GM19468 (cell line): ENCODE data around the gene HSD17B2.
"Not testable (repeated sequence)": the region's sequence is repeated elsewhere in the genome, so short reads cannot be mapped to it uniquely, and the experiment has no call there.

ENCODE experiments used
- ATAC-seq: cut with Tn5 transposase; IDR thresholded peaks from one replicate; pipeline ENCODE4 v1.9.1; 2021; ENCODE audit warnings: mild to moderate bottlenecking, moderate library complexity, moderate number of reproducible peaks; ENCODE audit not compliant: unreplicated experiment; ENCODE audit errors: extremely low read depth

The HSD17B2 gene

GRCh38 chr16:82072313-82072712, 37.3 kb downstream of the HSD17B2 start:
- ATAC-seq = no peak

- no peak for ATAC-seq
Observed at GRCh38 chr16:82074019-82074558, 39.0 kb downstream of the HSD17B2 start.

- ATAC-seq = no peak
Observed at GRCh38 chr16:82078125-82078524, 43.1 kb downstream of the HSD17B2 start.

- ATAC-seq = no peak
Observed at GRCh38 chr16:82079892-82080291, 44.8 kb downstream of the HSD17B2 start.

- no peak for ATAC-seq
Observed at GRCh38 chr16:82081264-82081663, 46.2 kb downstream of the HSD17B2 start.

GRCh38 chr16:82082097-82082496, 47.0 kb downstream of the HSD17B2 start:
- no peak for ATAC-seq

GRCh38 chr16:82082543-82083244, 47.6 kb downstream of the HSD17B2 start:
- ATAC-seq = no peak

- no peak for ATAC-seq
Observed at GRCh38 chr16:82083710-82084353, 48.8 kb downstream of the HSD17B2 start.

- no peak for ATAC-seq
Observed at GRCh38 chr16:82085011-82085779, 50.1 kb downstream of the HSD17B2 start.

GRCh38 chr16:82088483-82088882, 53.4 kb downstream of the HSD17B2 start:
- ATAC-seq = no peak

- ATAC-seq = no peak
Observed at GRCh38 chr16:82091241-82091640, 56.2 kb downstream of the HSD17B2 start.

- no peak for ATAC-seq
Observed at GRCh38 chr16:82092711-82093110, 57.7 kb downstream of the HSD17B2 start.

- no peak for ATAC-seq
Observed at GRCh38 chr16:82093666-82094300, 58.7 kb downstream of the HSD17B2 start.

GRCh38 chr16:82094942-82095540, 60.0 kb downstream of the HSD17B2 start:
- ATAC-seq = no peak

GRCh38 chr16:82096641-82097040, 61.6 kb downstream of the HSD17B2 start:
- ATAC-seq = no peak

GRCh38 chr16:82105107-82105506, 70.1 kb downstream of the HSD17B2 start:
- no peak for ATAC-seq

GRCh38 chr16:82108100-82108499, 73.0 kb downstream of the HSD17B2 start:
- ATAC-seq = no peak

GRCh38 chr16:82108774-82109173, 73.7 kb downstream of the HSD17B2 start:
- ATAC-seq = no peak

GRCh38 chr16:82109266-82109665, 74.2 kb downstream of the HSD17B2 start:
- not testable (repeated sequence) for ATAC-seq

GRCh38 chr16:82111944-82112343, 76.9 kb downstream of the HSD17B2 start:
- ATAC-seq = no peak
